Amniotic stem cell (primary cell): ENCODE results near the gene TEX53.
A peak's percentile ranks its signal among the peaks of the same experiment; 100 is the strongest.

Experiments used
- DNase-seq: peaks from one replicate; lab custom pipeline; 2025; lab: John Stamatoyannopoulos, UW

TEX53 gene

DNA sequence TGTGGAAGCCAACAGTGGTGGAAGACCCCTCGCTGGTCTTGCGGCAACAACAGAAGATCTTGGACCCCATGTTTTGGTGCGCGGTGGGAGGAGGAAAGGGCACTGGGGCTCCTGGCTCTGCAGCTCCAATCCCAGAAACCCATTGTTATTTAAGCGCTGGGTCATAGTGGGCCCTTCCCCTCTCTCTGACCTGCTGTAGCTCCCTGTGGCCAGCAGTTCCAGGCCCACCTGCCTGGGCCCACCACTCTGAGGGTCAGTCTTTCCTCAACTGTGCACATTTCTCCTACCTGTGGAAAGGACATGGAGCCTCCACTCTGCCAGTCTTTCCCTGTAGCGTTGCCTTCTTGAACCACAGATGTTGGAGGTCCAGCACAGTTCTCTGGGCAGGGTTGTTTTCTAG lies at the start of gene TEX53:
TEX53 (minus strand) TSS at position 101 of the 400 bp plus-strand sequence; CDS start at position 70, 31 bp downstream.
- DNase-seq = no peak

DNA sequence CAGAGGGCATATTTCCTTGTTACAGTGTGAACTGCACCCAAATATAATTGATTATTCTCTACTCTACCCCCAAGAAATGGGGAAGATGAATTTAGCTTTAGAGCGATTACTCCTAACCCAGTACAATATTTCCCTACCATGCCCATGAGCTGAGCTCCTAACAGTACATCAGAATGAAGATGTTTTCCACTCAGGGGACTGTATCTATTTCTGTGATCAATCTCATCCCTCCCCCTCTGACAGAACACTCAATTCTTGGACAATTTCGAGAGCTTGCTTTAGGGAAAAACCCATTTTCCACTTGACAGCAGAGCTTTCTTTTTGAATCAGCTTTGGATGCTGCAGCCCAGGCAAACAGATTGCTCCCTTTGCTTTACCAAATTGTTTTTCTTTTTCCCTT lies 49.1 kb upstream of the TEX53 start:
- DNase-seq = no peak

DNA sequence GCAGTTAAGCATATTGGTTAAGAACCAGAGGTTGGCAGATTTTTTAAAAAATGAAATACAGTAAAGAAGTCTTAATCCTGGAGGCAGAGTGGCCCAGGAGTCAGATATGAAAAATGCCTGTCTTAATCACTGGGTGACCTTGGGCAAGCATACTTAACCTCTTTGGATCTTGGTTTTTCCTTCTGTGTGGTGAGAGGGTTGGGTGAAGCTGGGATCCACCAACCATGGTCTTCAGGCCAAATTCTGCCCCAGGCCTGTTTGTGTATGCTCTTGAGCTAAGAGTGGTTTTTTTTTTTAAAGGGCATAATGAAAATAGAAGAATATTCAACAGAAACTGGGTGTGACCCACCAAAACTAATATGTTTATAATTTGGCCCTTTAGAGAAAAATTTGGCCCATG lies 44.4 kb upstream of the TEX53 start:
- no peak for DNase-seq

DNA sequence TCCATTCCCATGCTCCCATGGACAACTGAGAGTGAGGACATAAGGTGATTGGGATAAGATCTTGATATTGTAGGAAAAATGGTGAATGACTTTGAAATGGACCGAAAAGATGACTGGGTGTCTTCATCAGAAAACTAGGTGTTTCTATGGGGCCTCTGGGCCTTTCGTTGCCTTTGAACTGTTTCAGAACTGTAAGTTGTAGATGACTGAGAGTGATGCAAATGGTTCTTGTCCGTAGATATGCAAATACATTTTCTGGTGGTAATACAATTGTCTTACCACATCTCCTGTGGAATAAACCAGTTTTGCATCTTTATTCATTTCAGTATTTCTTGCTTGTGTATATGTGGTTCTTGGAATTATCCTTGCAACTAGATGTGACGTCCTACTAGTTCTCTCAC lies 40.3 kb upstream of the TEX53 start:
- no peak for DNase-seq

DNA sequence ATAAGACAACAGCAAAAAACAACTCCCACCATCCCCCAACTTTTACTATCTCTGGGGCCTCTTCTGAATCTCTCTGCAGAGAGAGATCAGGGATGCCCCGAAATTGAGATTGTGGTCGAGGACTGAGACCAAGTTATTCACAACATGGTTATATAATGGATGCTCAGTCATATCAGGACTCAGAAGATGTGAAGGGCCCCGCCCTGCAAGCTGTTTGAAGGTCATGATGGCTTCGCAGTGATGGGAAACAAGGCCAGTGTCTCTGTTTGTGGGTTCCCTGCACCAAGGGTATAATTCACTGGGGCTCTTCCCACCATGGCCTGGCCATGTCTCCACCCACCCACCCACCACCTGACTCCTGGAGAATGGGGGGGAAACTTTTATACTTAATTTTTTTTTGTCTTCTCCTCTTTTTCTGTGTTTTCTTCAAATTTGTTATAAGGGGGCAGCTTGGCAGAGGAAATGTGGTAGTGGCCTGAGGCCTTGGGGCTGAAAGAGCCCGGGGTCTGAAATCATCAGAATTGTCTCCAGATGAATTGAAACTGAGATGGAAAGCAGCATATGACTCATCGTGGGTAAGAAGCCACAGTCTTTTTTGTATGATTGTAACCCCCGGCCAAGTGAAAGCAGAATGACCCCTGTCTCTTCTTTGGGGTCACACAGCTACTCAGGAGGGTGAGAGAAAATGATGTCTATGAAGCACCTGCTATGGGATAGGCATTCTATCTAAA lies 39.4 kb upstream of the TEX53 start:
- peak; percentile 31 for DNase-seq

DNA sequence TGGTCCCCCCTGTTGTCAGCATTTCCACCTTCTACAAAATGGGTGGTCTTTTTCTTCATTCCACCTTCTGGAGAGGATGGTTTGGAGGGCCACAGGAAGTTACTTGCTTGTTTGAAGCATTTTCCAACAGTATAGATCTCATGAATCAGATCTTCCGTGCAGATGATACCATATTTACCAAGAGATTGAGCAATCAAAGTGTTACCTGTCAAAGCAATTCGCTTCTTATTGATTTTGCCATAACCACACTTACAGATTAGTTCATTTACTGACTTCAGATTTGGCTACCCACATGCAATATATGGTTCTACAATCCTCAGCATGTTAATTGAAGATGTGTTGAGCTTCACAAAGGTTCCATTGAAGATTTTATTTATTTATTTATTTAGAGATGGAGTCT lies 38.3 kb upstream of the TEX53 start:
- DNase-seq = no peak

DNA sequence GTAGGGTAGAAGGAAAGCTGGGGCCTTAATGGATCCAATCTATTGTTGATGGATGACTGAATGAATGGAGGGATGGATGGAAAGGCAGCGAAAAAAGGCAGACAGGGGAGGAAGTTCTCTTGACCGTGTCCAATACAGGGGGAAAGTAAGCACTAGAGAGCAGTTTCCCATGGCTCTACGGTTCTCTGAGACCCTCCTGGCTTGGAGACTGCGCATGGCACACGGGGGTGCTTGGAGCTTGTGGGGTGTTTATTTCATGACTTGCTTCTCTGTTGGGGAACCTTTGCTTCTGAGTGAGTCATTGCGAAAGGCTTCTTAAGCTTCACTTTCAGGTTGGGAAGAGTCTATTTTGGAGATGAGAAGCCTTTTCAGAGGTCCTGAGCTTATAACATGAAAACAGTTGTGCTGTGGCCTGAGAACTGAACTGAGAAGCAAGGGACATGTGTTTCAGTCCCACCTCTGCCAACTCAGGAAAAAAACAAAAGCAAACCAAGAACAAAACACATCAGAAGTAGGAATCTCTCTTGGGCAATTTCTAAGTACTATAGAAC lies 37.2 kb upstream of the TEX53 start:
- no peak for DNase-seq

DNA sequence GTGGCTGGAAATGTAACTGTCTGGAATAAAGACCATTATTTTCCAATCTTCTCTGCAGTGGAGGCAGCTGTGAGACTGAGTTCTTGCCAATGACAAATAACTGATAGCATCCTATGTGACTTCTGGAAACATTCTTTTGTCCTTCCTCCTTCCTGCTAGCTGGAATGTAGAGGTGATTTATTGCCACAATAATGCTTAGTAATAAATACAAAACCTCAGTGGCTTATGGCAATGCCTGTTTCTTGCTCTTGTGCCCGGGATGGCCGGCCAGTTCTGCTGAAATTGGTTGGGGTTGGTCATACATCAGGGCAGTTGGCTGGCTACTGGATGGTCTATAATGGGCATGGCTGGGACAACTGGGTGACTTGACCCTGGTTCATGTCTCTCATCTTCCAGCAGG lies 36.5 kb upstream of the TEX53 start:
- no peak for DNase-seq

DNA sequence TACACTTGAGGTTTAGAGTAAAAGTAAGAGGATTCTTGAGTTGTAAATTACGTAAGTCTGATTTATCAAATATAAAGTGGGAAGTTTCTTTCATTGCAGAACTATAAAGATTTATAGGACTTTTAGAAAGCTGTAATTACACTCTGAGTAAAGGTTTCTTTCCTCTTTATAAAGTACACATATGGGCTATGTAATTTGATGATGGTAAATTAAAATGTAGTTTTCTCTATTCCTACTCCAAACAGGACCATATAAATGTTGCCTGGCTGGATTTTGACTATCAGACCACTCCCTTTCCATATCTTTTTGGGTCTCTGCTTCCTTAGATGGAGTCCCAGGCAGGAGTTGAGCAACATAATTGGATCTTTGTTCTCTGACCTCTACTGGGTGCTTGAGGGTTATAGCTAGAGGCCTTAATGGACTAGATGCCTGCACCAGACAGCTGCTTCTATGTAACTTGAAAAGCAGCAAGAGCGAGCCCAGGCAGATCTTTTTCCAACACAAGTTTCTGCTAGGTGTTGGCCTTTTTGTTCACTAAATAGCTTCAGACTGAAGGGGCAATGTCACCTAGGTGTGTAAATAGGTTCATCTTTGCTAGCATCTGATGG lies 35.7 kb upstream of the TEX53 start:
- no peak for DNase-seq

DNA sequence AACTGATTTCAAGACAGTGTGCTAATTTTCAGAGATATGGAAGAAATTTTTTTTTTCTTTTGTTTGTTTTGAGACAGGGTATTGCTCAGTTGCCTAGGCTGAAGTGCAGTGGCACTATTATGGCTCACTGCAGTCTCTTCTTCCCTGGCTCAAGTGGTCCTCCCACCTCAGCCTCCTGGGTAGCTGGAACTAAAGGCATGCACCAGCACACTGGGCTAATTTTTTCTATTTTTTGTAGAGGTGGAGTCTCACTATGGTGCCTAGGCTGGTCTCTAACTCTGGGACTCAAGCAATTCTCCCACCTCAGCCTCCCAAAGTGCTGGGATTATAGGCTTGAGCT lies 34.3 kb upstream of the TEX53 start:
- DNase-seq = no peak

DNA sequence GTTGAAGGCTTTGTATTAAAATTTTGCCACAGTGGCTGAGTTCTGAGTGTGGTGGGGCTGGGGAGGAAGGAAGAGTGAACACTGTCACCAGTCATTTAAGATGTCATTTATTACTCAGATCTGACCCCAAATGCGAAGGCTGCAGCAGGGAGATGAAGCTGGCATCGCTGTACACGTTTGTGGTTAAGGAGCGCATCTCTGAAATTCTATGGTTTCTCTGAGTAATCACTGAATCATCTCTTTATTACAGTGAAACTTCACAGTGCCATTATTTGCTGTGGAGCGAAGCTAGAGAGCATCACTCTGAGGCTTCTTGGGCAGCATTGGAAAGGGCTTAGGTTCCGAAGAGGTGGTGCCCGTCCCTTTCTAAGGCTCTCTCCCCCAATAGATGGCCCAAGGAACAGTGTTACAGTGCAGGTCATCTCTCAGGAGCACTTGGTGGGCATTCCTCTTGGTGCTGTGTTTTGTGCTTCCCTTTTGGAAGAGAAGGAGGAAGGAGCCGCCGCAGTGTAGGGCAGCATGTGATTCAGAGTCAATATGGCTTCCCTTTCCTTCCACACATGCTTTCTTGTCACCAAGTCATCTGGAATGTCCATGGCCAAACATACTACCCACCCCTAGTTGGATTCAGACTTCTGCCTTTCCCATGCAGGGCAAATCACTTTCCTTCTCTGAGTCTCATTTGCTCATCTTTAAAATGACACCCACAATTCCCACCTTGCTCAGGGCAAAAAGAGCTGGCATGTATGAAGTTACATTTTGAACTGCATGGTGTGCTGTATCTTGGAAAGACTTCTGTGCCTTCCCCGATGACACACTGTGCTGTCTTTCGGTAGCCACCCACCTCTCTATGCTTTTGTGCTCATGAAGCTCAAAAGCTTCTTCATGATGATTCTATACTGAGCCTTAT lies 33.7 kb upstream of the TEX53 start:
- DNase-seq = peak; percentile 69

DNA sequence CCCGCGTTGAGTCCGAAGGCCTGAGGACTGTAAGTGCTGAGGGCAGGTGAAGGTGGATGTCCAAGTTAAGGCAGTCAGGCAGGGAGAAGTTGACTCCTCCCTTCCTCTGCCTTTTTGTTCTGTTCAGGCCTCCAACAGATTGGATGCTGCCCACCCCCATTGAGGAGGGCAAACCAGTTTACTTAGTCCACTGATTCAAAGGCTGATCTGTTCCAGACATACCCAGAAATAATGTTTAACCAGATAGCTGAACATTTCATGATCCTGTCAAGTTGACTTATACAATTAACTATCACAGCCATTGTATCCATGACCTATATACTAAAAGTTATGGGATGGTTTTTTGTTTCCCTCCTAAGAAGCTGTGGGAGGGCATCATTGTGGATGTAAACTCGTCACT lies 32.7 kb upstream of the TEX53 start:
- DNase-seq = no peak

DNA sequence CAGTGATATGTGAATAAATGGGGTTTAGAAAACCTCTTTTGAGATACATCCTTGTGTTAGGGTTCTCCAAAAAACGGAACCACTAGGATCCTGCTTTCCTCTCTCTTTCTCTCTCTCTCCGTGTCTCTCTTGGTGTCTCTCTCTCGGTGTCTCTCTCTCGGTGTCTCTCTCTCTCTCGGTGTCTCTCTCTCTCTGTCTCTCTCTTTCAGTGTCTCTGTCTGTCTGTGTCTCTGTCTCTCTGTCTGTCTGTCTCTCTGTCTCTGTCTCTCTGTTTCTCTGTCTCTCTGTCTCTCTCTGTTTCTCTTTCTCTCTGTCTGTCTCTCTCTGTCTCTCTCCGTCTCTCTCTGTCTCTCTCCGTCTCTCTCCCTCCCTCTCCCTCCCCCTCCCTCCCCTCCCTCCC lies 32.2 kb upstream of the TEX53 start:
- no peak for DNase-seq

DNA sequence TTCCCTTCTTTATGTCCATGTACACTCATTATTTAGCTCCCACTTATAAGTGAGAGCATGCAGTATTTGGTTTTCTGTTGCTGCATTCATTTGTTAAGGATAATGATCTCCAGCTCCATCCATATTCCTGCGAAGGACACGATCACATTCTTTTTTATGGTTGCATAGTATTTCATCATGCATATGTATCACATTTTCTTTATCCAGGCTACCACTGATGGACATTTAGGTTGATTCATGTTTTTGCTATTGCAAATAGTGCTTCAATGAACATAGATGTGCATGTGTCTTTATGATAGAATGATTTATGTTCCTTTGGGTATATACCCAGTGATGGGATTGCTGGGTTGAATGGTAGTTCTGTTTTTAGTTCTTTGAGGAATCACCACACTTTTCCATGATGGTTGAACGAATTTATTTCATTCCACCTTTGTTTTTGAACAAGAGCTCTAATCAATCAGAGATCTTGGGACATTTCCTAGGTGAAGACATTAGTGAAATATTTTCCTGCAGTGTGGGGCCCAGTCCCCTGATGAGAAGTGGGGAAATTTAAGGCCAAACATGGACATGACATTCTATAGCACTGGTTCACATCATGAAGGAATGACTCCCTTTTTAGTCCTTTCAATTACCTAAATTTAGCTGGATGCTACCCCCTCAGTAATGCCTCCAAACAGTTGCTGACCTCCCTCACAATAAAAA lies 31.5 kb upstream of the TEX53 start:
- DNase-seq = no peak

DNA sequence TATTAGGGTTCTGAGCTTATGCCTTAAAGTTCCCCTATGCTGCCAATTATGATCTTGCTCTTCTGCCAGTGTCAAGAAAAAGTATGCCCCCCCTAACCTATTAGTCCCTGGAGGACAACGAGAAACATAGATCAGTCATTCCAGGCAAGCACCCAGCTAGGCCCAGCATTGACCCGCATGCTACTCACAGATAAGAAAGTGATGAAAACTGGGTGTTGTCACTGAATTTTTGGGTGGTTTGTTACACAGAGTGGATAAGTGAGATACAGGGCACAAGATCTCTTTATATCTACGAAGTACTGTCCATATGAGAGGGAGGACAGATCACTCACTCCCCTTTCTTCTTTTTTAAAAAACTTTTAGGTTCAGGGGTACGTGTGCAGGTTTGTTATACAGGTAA lies 30.8 kb upstream of the TEX53 start:
- DNase-seq = no peak

DNA sequence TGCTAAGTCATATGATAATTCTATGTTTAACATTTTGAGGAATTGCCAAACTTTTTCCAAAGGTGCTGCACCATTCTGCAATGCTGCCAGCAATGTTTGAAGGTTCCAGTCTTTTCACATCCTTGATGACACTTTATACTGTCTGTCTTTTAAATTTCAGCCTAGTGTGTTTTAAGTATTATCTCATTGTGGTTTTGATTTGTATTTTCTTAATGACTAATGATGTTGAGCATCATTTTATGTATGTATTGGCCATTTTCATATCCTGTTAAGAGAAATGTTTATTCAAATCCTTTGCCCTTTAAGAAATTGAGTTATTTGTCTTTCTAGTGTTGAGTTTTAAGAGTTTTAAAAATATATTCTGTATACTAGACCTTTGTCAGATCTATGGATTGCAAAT lies 29.4 kb upstream of the TEX53 start:
- DNase-seq = no peak

DNA sequence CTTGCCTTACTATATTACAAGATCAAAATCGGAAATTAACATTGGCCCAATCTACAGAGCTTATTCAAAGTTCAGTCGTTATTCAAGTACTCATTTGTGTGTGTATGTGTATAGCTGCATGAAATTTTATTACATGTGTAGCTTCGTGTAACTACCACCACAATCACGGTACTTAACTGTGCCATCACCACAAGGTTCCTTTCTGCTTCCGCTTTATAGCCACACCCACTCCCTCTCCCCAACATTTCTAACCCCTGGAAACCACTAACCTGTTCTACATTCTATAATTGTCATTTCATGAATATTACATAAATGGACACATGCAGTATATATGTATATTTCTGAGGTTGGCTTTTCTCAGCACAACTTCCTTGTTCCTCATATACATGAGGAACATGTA lies 28.3 kb upstream of the TEX53 start:
- DNase-seq = no peak

DNA sequence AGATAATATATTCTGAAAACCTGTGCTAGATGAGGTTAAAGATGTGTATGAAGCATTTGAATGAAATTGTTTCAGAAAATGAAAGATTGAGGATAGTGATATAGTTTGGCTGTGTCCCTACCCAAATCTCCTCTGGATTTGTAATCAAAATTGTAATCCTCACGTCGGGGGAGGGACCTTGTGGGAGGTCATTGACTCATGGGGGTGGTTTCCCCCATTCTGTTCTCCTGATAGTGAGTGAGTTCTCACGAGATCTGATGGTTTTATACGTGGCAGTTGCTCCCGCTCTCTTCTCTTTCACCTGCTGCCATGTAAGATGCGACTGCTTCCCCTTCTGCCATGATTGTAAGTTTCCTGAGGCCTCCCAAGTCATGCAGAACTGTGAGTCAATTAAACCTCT lies 26.4 kb upstream of the TEX53 start:
- no peak for DNase-seq

DNA sequence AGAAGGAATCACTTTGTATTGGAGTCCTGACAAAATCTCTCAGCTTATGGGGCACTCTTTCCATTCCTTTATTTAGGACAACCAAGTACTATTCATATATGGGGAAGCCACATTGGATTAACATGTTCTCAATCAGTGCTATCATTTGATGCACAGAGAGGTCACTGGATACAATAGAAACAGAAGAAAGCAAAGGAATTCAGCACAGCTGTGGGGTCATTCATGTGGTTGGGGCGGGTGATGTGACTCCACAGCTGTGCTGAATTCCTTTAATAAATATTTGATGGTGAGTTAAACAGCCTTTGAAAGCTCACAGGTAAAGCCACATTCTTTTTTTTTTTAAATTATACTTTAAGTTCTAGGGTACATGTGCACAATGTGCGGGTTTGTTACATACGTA lies 25.2 kb upstream of the TEX53 start:
- DNase-seq = no peak

DNA sequence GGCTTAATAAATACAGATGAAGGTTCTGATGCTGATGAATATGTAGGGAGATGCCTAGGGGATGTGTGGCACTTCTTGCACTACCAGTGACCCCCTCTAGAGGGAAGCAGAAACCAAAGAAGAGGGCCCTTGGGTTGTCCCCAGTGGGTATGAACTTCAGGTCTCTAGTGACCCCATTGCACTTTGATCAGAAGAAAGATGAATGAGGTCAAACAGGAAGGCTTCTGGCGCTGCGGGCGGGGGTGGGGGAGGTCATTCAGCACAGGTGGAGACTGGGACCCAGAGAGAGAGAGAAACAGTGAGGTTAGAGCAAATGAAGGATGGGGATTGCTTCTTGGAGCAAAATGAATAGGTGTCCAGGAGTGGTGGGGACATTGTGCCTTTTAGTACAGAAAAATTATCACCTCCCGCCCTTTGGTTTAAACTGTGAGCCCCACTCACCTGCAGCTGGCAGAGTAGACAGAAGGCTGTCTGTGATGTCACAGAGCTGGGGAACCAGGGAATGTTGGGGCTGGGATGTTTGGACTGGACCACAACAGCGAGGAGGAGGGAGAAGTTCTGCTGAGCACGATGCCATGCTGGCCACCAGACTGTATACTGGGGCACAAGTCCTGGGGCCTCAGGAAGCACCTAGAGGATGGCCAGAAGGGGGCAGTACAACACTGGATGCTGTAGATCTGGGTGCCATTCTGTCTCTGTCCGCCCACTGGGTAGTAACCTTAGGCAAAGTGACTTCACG lies 24.2 kb upstream of the TEX53 start, which contains the start of gene TEX48:
TEX48 (minus strand) TSS at position 599 of the 739 bp plus-strand sequence. CDS start 10,469 bp downstream, outside the sequence.
- peak; percentile 28 for DNase-seq

DNA sequence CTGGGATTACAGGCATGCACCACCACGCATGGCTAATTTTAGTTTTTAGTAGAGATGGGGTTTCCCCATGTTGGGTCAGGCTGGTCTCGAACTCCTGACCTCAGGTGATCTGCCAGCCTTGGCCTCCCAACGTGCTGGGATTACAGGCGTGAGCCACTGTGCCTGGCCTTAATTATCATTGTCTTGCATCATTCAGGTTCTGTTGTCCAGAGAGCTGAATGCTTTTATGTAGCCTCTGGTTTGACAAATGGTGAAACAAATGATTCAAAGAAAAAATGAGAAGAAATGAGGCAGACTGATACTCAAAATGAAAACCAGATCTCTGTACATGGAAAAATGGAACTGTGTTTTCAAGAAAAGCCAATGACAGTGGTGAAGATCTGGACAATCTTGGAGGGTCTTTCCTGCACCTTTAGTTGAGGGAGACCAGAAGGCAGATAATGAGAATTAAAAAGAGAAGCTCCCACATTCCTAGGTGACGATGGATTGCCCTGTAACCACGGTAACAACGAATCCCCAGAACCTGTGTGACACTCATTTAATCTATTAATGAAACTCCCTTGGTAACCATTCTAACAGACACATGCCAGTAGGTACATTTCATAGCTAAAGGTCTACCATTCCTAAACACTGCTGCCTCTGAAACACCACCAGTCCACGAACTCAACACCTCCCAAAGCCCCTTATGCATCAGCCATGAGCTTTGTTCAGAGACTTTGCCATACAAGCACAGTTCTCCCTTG lies 22.8 kb upstream of the TEX53 start:
- no peak for DNase-seq
